Neural cell (in vitro differentiated cells): ENCODE measurements around the gene CCDC106. TPM values are rescaled to one million over a fixed set of nuclear protein-coding genes. Genes with fewer than 3 reads are reported as not detected.

ENCODE experiments used
- H2AFZ ChIP-seq: fragments of 200-600, 300-800 bp; sonication (generic), shearing (Covaris generic); 2 replicates; pipeline ENCODE4 v1.6.0; 2014; ENCODE audit warnings: low read depth, mild to moderate bottlenecking, antibody characterized with exemption, low read length, moderate library complexity
- H3F3A ChIP-seq: fragments of 200-600 bp; shearing (Covaris generic); 2 replicates; pipeline ENCODE4 v1.6.1; 2016; ENCODE audit warnings: mild to moderate bottlenecking, moderate library complexity, mixed read lengths, antibody characterized with exemption, low read length; ENCODE audit not compliant: insufficient read depth, poor library complexity, severe bottlenecking
- H3K27ac ChIP-seq: fragments of 200-600, 300-800 bp; sonication (generic), shearing (Covaris generic); 2 replicates; pipeline ENCODE4 v1.5.1; 2014; ENCODE audit warnings: mild to moderate bottlenecking, low read length, moderate library complexity
- H3K27me3 ChIP-seq: fragments of 300-800, 200-600 bp; sonication (generic), shearing (Covaris generic); 2 replicates; pipeline ENCODE4 v1.6.0; 2014; ENCODE audit warnings: mild to moderate bottlenecking, low read depth, low read length, moderate library complexity; ENCODE audit not compliant: insufficient read depth
- H3K36me3 ChIP-seq: fragments of 300-800, 200-600 bp; sonication (generic), shearing (Covaris generic); 2 replicates; pipeline ENCODE4 v1.5.1; 2014; ENCODE audit warnings: mild to moderate bottlenecking, antibody characterized with exemption, low read length, moderate library complexity; ENCODE audit not compliant: insufficient read depth
- H3K4me2 ChIP-seq: fragments of 300-800, 200-600 bp; sonication (generic), shearing (Covaris generic); 2 replicates; pipeline ENCODE4 v1.6.0; 2014; ENCODE audit warnings: mild to moderate bottlenecking, low read length
- H3K4me3 ChIP-seq: fragments of 300-800, 200-600 bp; sonication (generic), shearing (Covaris generic); 2 replicates; pipeline ENCODE4 v1.5.1; 2014; ENCODE audit warnings: mild to moderate bottlenecking, low read length, moderate library complexity
- H3K79me2 ChIP-seq: fragments of 200-600 bp; shearing (Covaris generic); replicated peaks from 2 replicates; pipeline ENCODE4 v1.6.0; 2014; ENCODE audit warnings: mild to moderate bottlenecking, low read length, moderate library complexity; ENCODE audit not compliant: insufficient read depth
- H3K9ac ChIP-seq: fragments of 300-800, 200-600 bp; sonication (generic), shearing (Covaris generic); 2 replicates; pipeline ENCODE4 v1.6.1; 2016; ENCODE audit warnings: mild to moderate bottlenecking, low read length, mixed read lengths
- H3K9me2 ChIP-seq: fragments of 200-600 bp; shearing (Covaris generic); 2 replicates; pipeline ENCODE4 v1.6.1; 2016; ENCODE audit warnings: mild to moderate bottlenecking, low read length, mixed read lengths; ENCODE audit not compliant: insufficient read depth
- H3K9me3 ChIP-seq: fragments of 200-600, 300-800 bp; sonication (generic), shearing (Covaris generic); 2 replicates; pipeline ENCODE4 v1.6.1; 2016; ENCODE audit warnings: mild to moderate bottlenecking, mixed run types, low read length, moderate library complexity, mixed read lengths
- H4K20me1 ChIP-seq: fragments of 200-600 bp; shearing (Covaris generic); 2 replicates; pipeline ENCODE4 v1.6.1; 2016; ENCODE audit warnings: mild to moderate bottlenecking, mixed run types; ENCODE audit not compliant: insufficient read depth
- CTCF ChIP-seq: fragments of 450-650 bp; IDR thresholded peaks from 2 replicates; pipeline ENCODE4 v1.5.1; 2014; ENCODE audit warnings: antibody characterized with exemption, mild to moderate bottlenecking, moderate library complexity; ENCODE audit not compliant: poor library complexity, severe bottlenecking
- EP300 ChIP-seq: fragments of 450-650 bp; conservative IDR thresholded peaks from 2 replicates; pipeline ENCODE4 v1.6.1; 2014; ENCODE audit warnings: antibody characterized with exemption, mild to moderate bottlenecking, moderate library complexity; ENCODE audit not compliant: poor library complexity, severe bottlenecking
- EZH2 ChIP-seq: fragments of 200-600, 300-800 bp; shearing (Covaris generic), sonication (generic); IDR thresholded peaks from 2 replicates; pipeline ENCODE4 v1.6.1; 2014; ENCODE audit warnings: antibody characterized with exemption, low read length, borderline replicate concordance, mild to moderate bottlenecking; ENCODE audit not compliant: insufficient read depth, poor library complexity, severe bottlenecking
- MXI1 ChIP-seq: fragments of 450-650 bp; conservative IDR thresholded peaks from 2 replicates; pipeline ENCODE4 v1.6.1; 2014; ENCODE audit warnings: antibody characterized with exemption, mild to moderate bottlenecking; ENCODE audit not compliant: poor library complexity, severe bottlenecking
- POLR2AphosphoS5 ChIP-seq: IDR thresholded peaks from 2 replicates; pipeline ENCODE4 v1.6.1; 2012
- RAD21 ChIP-seq: fragments of 450-650 bp; conservative IDR thresholded peaks from 2 replicates; pipeline ENCODE4 v1.6.1; 2014; ENCODE audit warnings: antibody characterized with exemption, mild to moderate bottlenecking, moderate library complexity
- REST ChIP-seq: IDR thresholded peaks from 2 replicates; pipeline ENCODE4 v1.6.1; 2012; ENCODE audit warnings: borderline replicate concordance
- SMC3 ChIP-seq: fragments of 450-650 bp; conservative IDR thresholded peaks from 2 replicates; pipeline ENCODE4 v1.6.1; 2014; ENCODE audit warnings: antibody characterized with exemption, mild to moderate bottlenecking, moderate library complexity; ENCODE audit not compliant: poor library complexity
- TAF1 ChIP-seq: IDR thresholded peaks from 2 replicates; pipeline ENCODE4 v1.6.1; 2012; ENCODE audit warnings: low read depth
- polyA plus RNA-seq: library from polyadenylated mRNA; depleted of rRNA; stranded (reverse); fragments of >200 nt; gene quantifications from 2 replicates; pipeline ENCODE4 v1.2.3, GENCODE V29; 2014

Gene CCDC106
- polyA plus RNA-seq, 1 donor from 2014 or later = 33.8 TPM

- no peak overlapping the region for H3K27ac ChIP-seq
- H3K9ac ChIP-seq = no peak overlapping the region
- no peaks in the 10 kb centered on the region for H3F3A ChIP-seq
- H4K20me1 ChIP-seq = no peaks in the 10 kb centered on the region
- no peak overlapping the region for H3K4me2 ChIP-seq
- H2AFZ ChIP-seq = no peak overlapping the region
- no peak for TF ChIP-seq RAD21
- TF ChIP-seq CTCF = no peak
- no peak for TF ChIP-seq TAF1
- TF ChIP-seq EP300 = no peak
- TF ChIP-seq MXI1 = no peak
- TF ChIP-seq REST = no peak
- no peak for TF ChIP-seq SMC3
- no peaks in the 10 kb centered on the region for H3K36me3 ChIP-seq
- no peak overlapping the region for H3K4me3 ChIP-seq
- H3K27me3 ChIP-seq = no peaks in the 10 kb centered on the region
- H3K9me2 ChIP-seq = no peaks in the 10 kb centered on the region
- no peaks in the 10 kb centered on the region for H3K9me3 ChIP-seq
- peaks cover 8% of the 10 kb centered on the region for H3K79me2 ChIP-seq
Measured at GRCh38 chr19:55626350-55626749, 21.7 kb upstream of the CCDC106 start.

- no peaks in the 10 kb centered on the region for H4K20me1 ChIP-seq
- H3K9ac ChIP-seq = no peak overlapping the region
- H3K4me3 ChIP-seq = no peak overlapping the region
- H3K4me2 ChIP-seq = no peak overlapping the region
- no peaks in the 10 kb centered on the region for H3K9me3 ChIP-seq
- H2AFZ ChIP-seq = no peak overlapping the region
- H3K27me3 ChIP-seq = no peaks in the 10 kb centered on the region
- peak; percentile 70 for TF ChIP-seq RAD21
- peak; percentile 82 for TF ChIP-seq CTCF
- TF ChIP-seq TAF1 = no peak
- TF ChIP-seq EP300 = no peak
- TF ChIP-seq EZH2 = no peak
- TF ChIP-seq POLR2AphosphoS5 = no peak
- TF ChIP-seq MXI1 = no peak
- TF ChIP-seq REST = no peak
- peak; percentile 68 for TF ChIP-seq SMC3
- H3K79me2 ChIP-seq = peaks cover 17% of the 10 kb centered on the region
- H3F3A ChIP-seq = no peaks in the 10 kb centered on the region
- H3K36me3 ChIP-seq = no peaks in the 10 kb centered on the region
- no peaks in the 10 kb centered on the region for H3K9me2 ChIP-seq
- peak overlapping the region; percentile 30 for H3K27ac ChIP-seq
Measured at GRCh38 chr19:55632463-55632834, 15.6 kb upstream of the CCDC106 start.
